OCI-LY3 (cell line): Measurements from ENCODE around the gene MRC1.

Source experiments
- H2AFZ ChIP-seq: fragments of 200-600, 300-600 bp; shearing (Covaris generic); 2 replicates; pipeline ENCODE4 v1.6.0; 2014; ENCODE audit warnings: antibody characterized with exemption, low read depth, low read length
- H3K27ac ChIP-seq: fragments of 200-600, 300-600 bp; sonication (generic); 2 replicates; pipeline ENCODE4 v1.5.1; 2014; ENCODE audit warnings: mild to moderate bottlenecking, low read length, moderate library complexity, mixed read lengths
- H3K27me3 ChIP-seq: fragments of 200-600, 300-600 bp; sonication (generic); 2 replicates; pipeline ENCODE4 v1.6.1; 2014; ENCODE audit warnings: low read depth, low read length, mixed read lengths
- H3K36me3 ChIP-seq: fragments of 200-600, 300-600 bp; sonication (generic); replicated peaks from 2 replicates; pipeline ENCODE3; 2014; ENCODE audit warnings: low read depth, low read length, mixed read lengths
- H3K4me1 ChIP-seq: fragments of 300-600, 200-600 bp; sonication (generic); 2 replicates; pipeline ENCODE4 v1.6.1; 2014; ENCODE audit warnings: low read length, mixed read lengths
- H3K4me2 ChIP-seq: fragments of 200-600, 300-600 bp; sonication (generic); 2 replicates; pipeline ENCODE4 v1.6.1; 2014; ENCODE audit warnings: low read length, mixed read lengths
- H3K4me3 ChIP-seq: fragments of 300-600, 200-600 bp; sonication (generic); 2 replicates; pipeline ENCODE4 v1.5.1; 2014; ENCODE audit warnings: antibody characterized with exemption, mild to moderate bottlenecking, low read length, moderate library complexity
- H3K79me2 ChIP-seq: fragments of 300-600, 200-600 bp; shearing (Covaris generic); 2 replicates; pipeline ENCODE4 v1.6.1; 2014; ENCODE audit warnings: mild to moderate bottlenecking, low read length, mixed read lengths
- H3K9ac ChIP-seq: fragments of 300-600, 200-600 bp; shearing (Covaris generic); 2 replicates; pipeline ENCODE4 v1.6.0; 2014; ENCODE audit warnings: mild to moderate bottlenecking, low read length, moderate library complexity
- H3K9me3 ChIP-seq: fragments of 200-600, 300-600 bp; shearing (Covaris generic); 2 replicates; pipeline ENCODE4 v1.6.1; 2014; ENCODE audit warnings: low read length, mixed read lengths; ENCODE audit not compliant: insufficient read depth
- H4K20me1 ChIP-seq: fragments of 200-600, 300-600 bp; sonication (generic); 2 replicates; pipeline ENCODE4 v1.6.1; 2016; ENCODE audit warnings: low read length, mixed read lengths; ENCODE audit not compliant: insufficient read depth
- CTCF ChIP-seq: fragments of 200-600, 300-600 bp; sonication (generic); IDR thresholded peaks from 2 replicates; pipeline ENCODE4 v1.5.1; 2014; ENCODE audit warnings: antibody characterized with exemption, low read length, low read depth
- EZH2phosphoT487 ChIP-seq: fragments of 200-600 bp; shearing (Covaris generic); IDR thresholded peaks from 2 replicates; pipeline ENCODE4 v1.6.1; 2018; ENCODE audit warnings: antibody characterized with exemption, mixed run types, low read depth

The MRC1 gene

GRCh38 chr10:17802976-17803375, 6.2 kb upstream of the MRC1 start:
- Histone ChIP-seq H3K9ac (no peak overlapping the region), H3K4me1 (peaks cover 16% of the 10 kb centered on the region)

DNA sequence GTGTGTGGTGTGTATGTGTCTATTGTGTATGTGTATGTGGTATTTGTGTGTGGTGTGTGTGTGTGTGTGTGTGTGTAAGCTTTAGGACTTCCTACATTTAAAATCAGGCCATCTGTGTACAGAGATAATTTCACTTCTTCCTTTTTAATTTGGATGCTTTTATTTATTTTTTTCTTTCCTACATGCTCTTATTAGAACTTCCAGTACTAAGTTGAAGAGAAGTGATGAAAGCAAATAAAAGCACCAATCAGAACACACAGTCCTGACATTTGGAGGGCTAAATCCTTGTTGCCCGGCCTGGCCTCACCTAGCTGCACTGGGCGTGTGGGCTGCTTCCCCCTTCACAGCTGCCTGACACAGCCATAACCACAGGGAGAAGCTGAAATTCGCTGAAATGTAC, 3.8 kb upstream of the MRC1 start:
- no peaks in the 10 kb centered on the region for H3K27me3 ChIP-seq
- H3K4me1 ChIP-seq, result peaks cover 25% of the 10 kb centered on the region
- H3K79me2 ChIP-seq, result no peaks in the 10 kb centered on the region
- TF ChIP-seq EZH2phosphoT487, result no peak
- TF ChIP-seq CTCF, result no peak
- H3K4me3 ChIP-seq, result peak overlapping the region; percentile 46
- H3K9me3 ChIP-seq, result no peaks in the 10 kb centered on the region
- H3K4me2 ChIP-seq, result peak overlapping the region; percentile 81
- no peaks in the 10 kb centered on the region for H4K20me1 ChIP-seq
- H3K36me3 ChIP-seq, result no peaks in the 10 kb centered on the region
- H3K27ac ChIP-seq, result peak overlapping the region; percentile 50
- H3K9ac ChIP-seq, result 0 out of 2 replicates have a peak overlapping the region, but pooled peaks have one; percentile 16
- H2AFZ ChIP-seq, result peak overlapping the region; percentile 73; the same call in 1 of the 2 replicates

More at GRCh38 chr10:17802976-17803375, 6.2 kb upstream of the MRC1 start:
- Histone ChIP-seq H3K36me3 (no peaks in the 10 kb centered on the region), H4K20me1 (no peaks in the 10 kb centered on the region), H2AFZ (no peak overlapping the region), H3K9me3 (no peaks in the 10 kb centered on the region), H3K27me3 (no peaks in the 10 kb centered on the region), H3K79me2 (no peaks in the 10 kb centered on the region), H3K27ac (no peak overlapping the region), H3K4me2 (no peak overlapping the region), H3K4me3 (no peak overlapping the region)
- TF ChIP-seq CTCF (no peak), EZH2phosphoT487 (no peak)

DNA sequence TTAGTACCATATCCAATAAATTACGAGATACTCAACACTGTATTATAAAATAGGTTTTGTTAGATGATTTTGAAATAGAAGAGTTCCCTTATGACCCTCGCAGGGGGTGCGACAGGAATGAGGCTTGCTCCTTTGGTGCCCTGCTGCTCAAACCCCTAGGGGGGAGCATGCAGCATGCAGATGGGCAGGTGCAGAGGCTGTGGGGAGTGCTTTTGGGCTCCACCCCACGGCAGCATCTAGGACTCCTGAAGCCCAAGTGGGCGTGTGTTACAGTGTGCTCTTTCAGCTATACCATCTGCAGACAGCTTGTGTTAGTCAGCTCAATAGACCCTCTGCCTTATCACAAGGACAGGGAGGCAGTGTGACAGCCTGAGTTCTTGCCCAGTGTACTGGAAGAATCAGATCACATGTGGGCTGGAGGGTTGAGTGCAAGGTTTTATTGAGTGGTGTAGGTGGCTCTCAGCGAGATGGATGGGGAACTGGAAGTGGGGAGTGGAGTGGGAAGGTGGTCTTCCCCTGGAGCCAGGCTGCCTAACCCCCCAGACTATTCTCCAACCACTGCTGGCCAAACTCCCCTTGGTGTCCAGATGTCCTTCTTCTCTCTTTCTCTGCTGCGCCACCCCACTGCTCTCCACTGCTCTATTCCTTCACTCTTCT, 3.1 kb upstream of the MRC1 start:
- H3K9me3 ChIP-seq, result no peaks in the 10 kb centered on the region
- no peaks in the 10 kb centered on the region for H3K27me3 ChIP-seq
- no peaks in the 10 kb centered on the region for H3K79me2 ChIP-seq
- no peaks in the 10 kb centered on the region for H3K36me3 ChIP-seq
- peaks cover 25% of the 10 kb centered on the region for H3K4me1 ChIP-seq
- peak overlapping the region; percentile 50 for H3K27ac ChIP-seq
- H3K9ac ChIP-seq, result 0 out of 2 replicates have a peak overlapping the region, but pooled peaks have one; percentile 16
- peak overlapping the region; percentile 81 for H3K4me2 ChIP-seq
- H3K4me3 ChIP-seq, result peak overlapping the region; percentile 46
- peak overlapping the region; percentile 73; the same call in 1 of the 2 replicates for H2AFZ ChIP-seq
- H4K20me1 ChIP-seq, result no peaks in the 10 kb centered on the region
- no peak for TF ChIP-seq EZH2phosphoT487
- TF ChIP-seq CTCF, result peak; percentile 76

- no peaks in the 10 kb centered on the region for H3K9me3 ChIP-seq
- TF ChIP-seq CTCF (no peak), EZH2phosphoT487 (no peak)
- peaks cover 35% of the 10 kb centered on the region for H3K4me1 ChIP-seq
- H3K4me2 ChIP-seq, result no peak overlapping the region
- H3K27ac ChIP-seq, result no peak overlapping the region
- H3K4me3 ChIP-seq, result no peak overlapping the region
- H2AFZ ChIP-seq, result no peak overlapping the region
- no peaks in the 10 kb centered on the region for H3K79me2 ChIP-seq
- H4K20me1 ChIP-seq, result no peaks in the 10 kb centered on the region
- H3K36me3 ChIP-seq, result no peaks in the 10 kb centered on the region
- no peaks in the 10 kb centered on the region for H3K27me3 ChIP-seq
- no peak overlapping the region for H3K9ac ChIP-seq
Observed at GRCh38 chr10:17811146-17811865, 2.2 kb downstream of the MRC1 start.
